Panc1 (cell line): ENCODE results near the gene VRTN. TPM values are rescaled to one million over a fixed set of nuclear protein-coding genes. Genes with fewer than 3 reads are reported as not detected.

Source experiments
- ATAC-seq: fragments of 200-7000 bp; cut with Tn5 transposase; 2 replicates; pipeline ENCODE4 v1.9.1; 2020; ENCODE audit warnings: mild to moderate bottlenecking, moderate library complexity
- BruUV-seq: library from RNA; stranded (reverse); fragments of 400-500 nt; replicated peaks from 2 replicates; lab custom pipeline; 2021; lab: Mats Ljungman, UMichigan
- CTCF ChIA-PET: fragments of 300-600 bp; sonication (Branson Sonifier 250); formaldehyde crosslinking; loops from one replicate; lab custom pipeline; 2022; ENCODE audit warnings: antibody characterized with exemption; lab: Charles Lee
- POLR2A ChIA-PET: fragments of 300-600 bp; sonication (Branson Sonifier 250); formaldehyde crosslinking; loops from one replicate; lab custom pipeline; 2022; ENCODE audit warnings: antibody characterized with exemption; lab: Charles Lee
- DNase-seq: peaks from one replicate; pipeline ENCODE4 v3.0.0-alpha.2; 2010; ENCODE audit warnings: low read depth, low spot score
- H3K27ac ChIP-seq: 2 replicates; pipeline ENCODE4 v1.5.1; 2011; ENCODE audit warnings: mild to moderate bottlenecking, low read length, inconsistent platforms
- H3K27me3 ChIP-seq: fragments of 200-500 bp; sonication (Bioruptor generic); 2 replicates; pipeline ENCODE4 v1.6.0; 2014; ENCODE audit warnings: low read length, inconsistent platforms; ENCODE audit not compliant: control insufficient read depth, insufficient read depth
- H3K36me3 ChIP-seq: fragments of 200-500 bp; sonication (Bioruptor generic); 2 replicates; pipeline ENCODE4 v1.5.1; 2014; ENCODE audit warnings: inconsistent platforms, mild to moderate bottlenecking, low read length, moderate library complexity; ENCODE audit not compliant: control insufficient read depth, insufficient read depth
- H3K4me1 ChIP-seq: 2 replicates; pipeline ENCODE4 v1.5.1; 2011; ENCODE audit warnings: inconsistent platforms, mild to moderate bottlenecking, low read length, moderate library complexity; ENCODE audit not compliant: control insufficient read depth, insufficient read depth
- H3K4me3 ChIP-seq, 2 experiments: 2 replicates each; pipeline ENCODE4 v1.5.1; 2011 to 2012; ENCODE audit warnings: low read depth in 2 of 2, low read length in 2 of 2, mild to moderate bottlenecking in 2 of 2, inconsistent platforms in 1 of 2, moderate library complexity in 1 of 2
- H3K9me3 ChIP-seq: fragments of 200-500 bp; sonication (Bioruptor generic); 2 replicates; pipeline ENCODE4 v1.5.1; 2014; ENCODE audit warnings: low read depth, mild to moderate bottlenecking, inconsistent platforms, low read length, moderate library complexity; ENCODE audit not compliant: control insufficient read depth, insufficient read depth
- CTCF ChIP-seq: fragments of 450-650 bp; IDR thresholded peaks from 2 replicates; pipeline ENCODE4 v1.5.1; 2017; ENCODE audit warnings: mild to moderate bottlenecking
- POLR2AphosphoS5 ChIP-seq: IDR thresholded peaks from 2 replicates; pipeline ENCODE4 v1.6.1; 2012; ENCODE audit warnings: mild to moderate bottlenecking, low read depth, low read length, moderate library complexity
- REST ChIP-seq, 2 experiments: IDR thresholded peaks; 2 replicates each; pipeline ENCODE4 v1.6.1; 2011 to 2012; ENCODE audit warnings: low read depth in 2 of 2, control low read depth in 1 of 2, low read length in 1 of 2, mild to moderate bottlenecking in 1 of 2, moderate library complexity in 1 of 2; ENCODE audit not compliant: insufficient read depth in 1 of 2
- SIN3A ChIP-seq: IDR thresholded peaks from 2 replicates; pipeline ENCODE4 v1.6.1; 2012; ENCODE audit warnings: low read depth, mild to moderate bottlenecking, low read length, moderate library complexity, borderline replicate concordance; ENCODE audit not compliant: insufficient read depth
- TCF7L2 ChIP-seq: IDR thresholded peaks from 2 replicates; pipeline ENCODE4 v1.6.1; 2011; ENCODE audit warnings: mild to moderate bottlenecking, low read depth, low read length, inconsistent platforms
- in situ Hi-C: cut with HindIII; loops from 2 replicates; pipeline ENCODE4 v1.10.0; 2016; ENCODE audit warnings: low sequenced_read_pairs, low pct_unique_long_range_greater_than_20kb
- intact Hi-C: fragments of 100-400 bp; cut with micrococcal nuclease; formaldehyde crosslinking; loops from one replicate; pipeline ENCODE4 v1.10.0; 2022; ENCODE audit not compliant: unreplicated experiment
- total RNA-seq: library from RNA; stranded (reverse); gene quantifications from one replicate; pipeline ENCODE4 v1.2.1, GENCODE V29; 2021; ENCODE audit not compliant: unreplicated experiment

VRTN gene
- total RNA-seq, 1 experiment from 2014 or later = not detected

- Histone ChIP-seq H3K4me3 (no peak overlapping the region), H3K27ac (no peak overlapping the region), H3K27me3 (no peaks in the 10 kb centered on the region), H3K36me3 (no peaks in the 10 kb centered on the region), H3K4me1 (no peaks in the 10 kb centered on the region), H3K9me3 (no peaks in the 10 kb centered on the region)
- ATAC-seq = no peak
- intact Hi-C loops (no loop called here), in situ Hi-C loops (no loop called here)
- DNase-seq = no peak
- no peak for TF ChIP-seq CTCF
- TF ChIP-seq POLR2AphosphoS5 = no peak
- TF ChIP-seq REST (IDR thresholded peaks at IDR 0.05; ENCODE audit: insufficient read depth in 1 of 2, low read depth in 2 of 2, low read length in 1 of 2) = no peak
- TF ChIP-seq TCF7L2 = no peak
- TF ChIP-seq SIN3A = no peak
- BruUV-seq = no TSS peak
- CTCF ChIA-PET = interaction anchor here (0.6 kb wide), 1 partner anchor 90 kb away, joined by 4 read pairs; no protein-coding TSS in a partner anchor
- POLR2A ChIA-PET = no interaction called here
These were observed 1.0 kb upstream of the VRTN start for GRCh38 chr14:74347097-74347794.

- Histone ChIP-seq H3K4me1 (no peaks in the 10 kb centered on the region), H3K27ac (no peak overlapping the region), H3K36me3 (no peaks in the 10 kb centered on the region), H3K4me3 (no peak overlapping the region), H3K27me3 (no peaks in the 10 kb centered on the region), H3K9me3 (no peaks in the 10 kb centered on the region)
- in situ Hi-C loops = no loop called here
- no peak for TF ChIP-seq CTCF
- TF ChIP-seq REST (IDR thresholded peaks at IDR 0.05; ENCODE audit: insufficient read depth in 1 of 2, low read depth in 2 of 2, low read length in 1 of 2) = no peak
- TF ChIP-seq SIN3A = no peak
- TF ChIP-seq POLR2AphosphoS5 = no peak
- no peak for TF ChIP-seq TCF7L2
- DNase-seq (no peak), ATAC-seq (no peak)
- intact Hi-C loops = no loop called here
- no TSS peak for BruUV-seq
- CTCF ChIA-PET = interaction anchor here (0.6 kb wide), 1 partner anchor 90 kb away, joined by 4 read pairs; no protein-coding TSS in a partner anchor
- POLR2A ChIA-PET = no interaction called here
These were observed 523 bp upstream of the VRTN start for GRCh38 chr14:74347795-74348100.
